GM23338 (cell line): ENCODE data around the gene KRTAP13-1. TPM values are rescaled to one million over a fixed set of nuclear protein-coding genes. Genes with fewer than 3 reads are reported as not detected.

ENCODE experiments used
- ATAC-seq: fragments of 200-7000 bp; cut with Tn5 transposase; 3 replicates; pipeline ENCODE4 v1.9.1; 2020
- DNase-seq: peaks from one replicate; pipeline ENCODE4 v3.0.0-alpha.2; 2015; ENCODE audit warnings: low spot score
- H2AFZ ChIP-seq: fragments of 200-600 bp; sonication (generic); 2 replicates; pipeline ENCODE4 v1.8.0; 2016; ENCODE audit warnings: antibody characterized with exemption, mild to moderate bottlenecking, moderate library complexity
- H3F3A ChIP-seq: fragments of 200-600 bp; sonication (generic); replicated peaks from 2 replicates; pipeline ENCODE4 v1.8.0; 2017; ENCODE audit warnings: antibody characterized with exemption, mixed run types, low read depth
- H3K27ac ChIP-seq: fragments of 200-600 bp; sonication (generic); 2 replicates; pipeline ENCODE4 v1.6.1; 2016; ENCODE audit warnings: low read depth
- H3K27me3 ChIP-seq: fragments of 200-600 bp; sonication (generic); 2 replicates; pipeline ENCODE4 v1.8.0; 2016; ENCODE audit warnings: mild to moderate bottlenecking, mixed run types, moderate library complexity; ENCODE audit not compliant: insufficient read depth
- H3K36me3 ChIP-seq: fragments of 200-600 bp; sonication (generic); 2 replicates; pipeline ENCODE4 v1.8.0; 2016; ENCODE audit warnings: mild to moderate bottlenecking; ENCODE audit not compliant: insufficient read depth
- H3K4me1 ChIP-seq: fragments of 200-600 bp; sonication (generic); 2 replicates; pipeline ENCODE4 v1.8.0; 2016; ENCODE audit warnings: mild to moderate bottlenecking, moderate library complexity; ENCODE audit not compliant: insufficient read depth
- H3K4me2 ChIP-seq: fragments of 200-600 bp; sonication (generic); 2 replicates; pipeline ENCODE4 v1.7.1; 2017; ENCODE audit warnings: mixed run types
- H3K4me3 ChIP-seq: fragments of 200-600 bp; sonication (generic); 2 replicates; pipeline ENCODE4 v1.6.1; 2016; ENCODE audit warnings: mixed run types
- H3K79me2 ChIP-seq: fragments of 200-600 bp; sonication (generic); replicated peaks from 2 replicates; pipeline ENCODE4 v1.8.0; 2017; ENCODE audit warnings: mild to moderate bottlenecking; ENCODE audit not compliant: insufficient read depth
- H3K9me2 ChIP-seq: fragments of 200-600 bp; sonication (generic); 2 replicates; pipeline ENCODE4 v1.8.0; 2017; ENCODE audit not compliant: insufficient read depth
- H4K20me1 ChIP-seq: fragments of 200-600 bp; sonication (generic); replicated peaks from 2 replicates; pipeline ENCODE4 v1.8.0; 2017; ENCODE audit warnings: mild to moderate bottlenecking; ENCODE audit not compliant: insufficient read depth
- H3K27ac Mint-ChIP-seq: 2 replicates; pipeline ENCODE4 v1.8.0; 2020; ENCODE audit warnings: inconsistent platforms, mild to moderate bottlenecking, moderate library complexity, mixed read lengths
- H3K27me3 Mint-ChIP-seq: 3 replicates; pipeline ENCODE4 v1.8.0; 2022; ENCODE audit warnings: low read depth, mild to moderate bottlenecking, moderate library complexity, mixed read lengths, inconsistent platforms; ENCODE audit not compliant: insufficient read depth, poor library complexity
- H3K36me3 Mint-ChIP-seq: 3 replicates; pipeline ENCODE4 v1.8.0; 2021; ENCODE audit warnings: low read depth, mild to moderate bottlenecking, inconsistent platforms, moderate library complexity, mixed read lengths
- H3K4me1 Mint-ChIP-seq: 3 replicates; pipeline ENCODE4 v1.8.0; 2020; ENCODE audit warnings: mild to moderate bottlenecking, inconsistent platforms, mixed read lengths
- H3K4me3 Mint-ChIP-seq: 3 replicates; pipeline ENCODE4 v1.8.0; 2021; ENCODE audit warnings: moderate library complexity, mild to moderate bottlenecking, inconsistent platforms, mixed read lengths
- H3K9me3 Mint-ChIP-seq: 3 replicates; pipeline ENCODE4 v1.8.0; 2020; ENCODE audit warnings: moderate library complexity, mild to moderate bottlenecking, inconsistent platforms, mixed read lengths
- CREB1 ChIP-seq: fragments of 250-450 bp; sonication (Bioruptor Pico); IDR thresholded peaks from 2 replicates; pipeline ENCODE4 v1.5.0; 2020; ENCODE audit warnings: low read depth, mild to moderate bottlenecking, moderate library complexity
- ETS1 ChIP-seq: IDR thresholded peaks from 2 replicates; pipeline ENCODE4 v1.6.1; 2016; ENCODE audit warnings: antibody characterized with exemption
- EZH2 ChIP-seq: fragments of 200-600 bp; sonication (generic); IDR thresholded peaks from one replicate; pipeline ENCODE4 v1.8.0; 2017; ENCODE audit warnings: antibody characterized with exemption, mild to moderate bottlenecking, low read depth; ENCODE audit not compliant: unreplicated experiment
- JUNB ChIP-seq: IDR thresholded peaks from one replicate; pipeline ENCODE4 v1.6.1; 2016; ENCODE audit warnings: antibody characterized with exemption; ENCODE audit not compliant: unreplicated experiment
- NANOG ChIP-seq: IDR thresholded peaks from 2 replicates; pipeline ENCODE4 v1.6.1; 2016; ENCODE audit warnings: antibody characterized with exemption, borderline replicate concordance
- POLR2AphosphoS5 ChIP-seq: IDR thresholded peaks from 2 replicates; pipeline ENCODE4 v1.6.1; 2016; ENCODE audit warnings: antibody characterized with exemption, low read depth
- STAT1 ChIP-seq: IDR thresholded peaks from one replicate; pipeline ENCODE4 v1.6.1; 2016; ENCODE audit warnings: antibody characterized with exemption; ENCODE audit not compliant: unreplicated experiment
- ZNF114 ChIP-seq: fragments of 250-450 bp; sonication (Bioruptor Pico); IDR thresholded peaks from 2 replicates; pipeline ENCODE4 v1.5.0; 2020; ENCODE audit warnings: mild to moderate bottlenecking, moderate library complexity
- ZNF331 ChIP-seq: fragments of 250-450 bp; sonication (Bioruptor Pico); IDR thresholded peaks from 2 replicates; pipeline ENCODE4 v1.5.0; 2020; ENCODE audit warnings: low read depth, mild to moderate bottlenecking, moderate library complexity
- ZNF462 ChIP-seq: fragments of 250-450 bp; sonication (Bioruptor Pico); IDR thresholded peaks from 2 replicates; pipeline ENCODE4 v1.5.0; 2020; ENCODE audit warnings: mild to moderate bottlenecking, moderate library complexity
- polyA plus RNA-seq: library from polyadenylated mRNA; unstranded; fragments of >200 nt; fragmentation: Nextera tagmentation; extraction: Ambion mirVana; gene quantifications from 2 replicates; pipeline ENCODE4 v1.2.1, GENCODE V29; 2016
- total RNA-seq: library from RNA; depleted of rRNA; stranded (reverse); fragments of >200 nt; shearing (Covaris generic); gene quantifications from 2 replicates; pipeline ENCODE4 v1.2.3, GENCODE V29; 2014

The KRTAP13-1 gene
- total and polyA plus RNA-seq, 2 experiments from 2014 or later = not detected

DNA sequence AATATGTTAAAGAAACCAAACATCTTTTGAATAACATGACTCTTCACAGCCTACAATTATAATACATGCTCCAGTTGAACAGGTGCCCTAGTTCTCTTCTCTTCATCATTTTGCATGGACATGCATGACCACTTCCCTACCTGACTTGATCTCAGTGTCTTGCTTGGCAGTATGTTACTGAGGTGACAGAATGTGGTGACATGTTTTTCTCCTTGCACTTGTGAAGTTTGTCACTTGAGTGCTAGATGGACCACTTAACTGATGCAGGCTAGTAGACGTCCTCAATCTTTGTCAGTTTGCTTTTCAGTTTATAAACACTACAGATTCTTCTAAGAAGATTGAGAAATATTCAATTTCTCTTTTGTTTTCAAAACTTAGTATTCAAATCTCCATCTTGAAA, 13.6 kb upstream of the KRTAP13-1 start:
- H3K36me3 Mint-ChIP-seq = no peaks in the 10 kb centered on the region
- no peak for TF ChIP-seq EZH2
- no peak for TF ChIP-seq CREB1 (CRISPR knock-in tag)
- no peak for TF ChIP-seq STAT1
- no peak for TF ChIP-seq NANOG
- no peak for TF ChIP-seq ZNF114 (CRISPR knock-in tag)
- TF ChIP-seq ZNF462 (CRISPR knock-in tag) = no peak
- TF ChIP-seq ETS1 = no peak
- no peak for TF ChIP-seq ZNF331 (CRISPR knock-in tag)
- TF ChIP-seq JUNB = no peak
- TF ChIP-seq POLR2AphosphoS5 = no peak

More for the DNA sequence above, 13.6 kb upstream of the KRTAP13-1 start:
- Histone ChIP-seq H3F3A (no peaks in the 10 kb centered on the region), H3K27me3 (no peaks in the 10 kb centered on the region), H3K27ac (no peak overlapping the region), H4K20me1 (no peaks in the 10 kb centered on the region), H3K9me2 (peaks cover 19% of the 10 kb centered on the region; the same call in 1 of the 2 replicates), H3K4me3 (no peak overlapping the region), H3K79me2 (no peaks in the 10 kb centered on the region), H3K4me2 (no peak overlapping the region), H3K36me3 (no peaks in the 10 kb centered on the region), H3K4me1 (no peaks in the 10 kb centered on the region), H2AFZ (no peak overlapping the region)
- peaks cover 4% of the 10 kb centered on the region; the same call in 1 of the 3 replicates for H3K4me1 Mint-ChIP-seq
- H3K9me3 Mint-ChIP-seq = peaks cover 3% of the 10 kb centered on the region; the same call in 1 of the 3 replicates
- H3K27me3 Mint-ChIP-seq = peaks cover 5% of the 10 kb centered on the region
- no peak overlapping the region for H3K27ac Mint-ChIP-seq
- no peak for ATAC-seq
- no peak for DNase-seq
- H3K4me3 Mint-ChIP-seq = no peak overlapping the region
